ENCODE measurements around the gene TESK1. TPM values are rescaled to one million over a fixed set of nuclear protein-coding genes. Genes with fewer than 3 reads are reported as not detected.

Gene TESK1
- total and polyA plus RNA-seq, 2 of the 8 experiments (the other 6 are each of a cell fraction or from before 2014, with no cell fraction given), result 13.5 to 13.9 TPM

DNA sequence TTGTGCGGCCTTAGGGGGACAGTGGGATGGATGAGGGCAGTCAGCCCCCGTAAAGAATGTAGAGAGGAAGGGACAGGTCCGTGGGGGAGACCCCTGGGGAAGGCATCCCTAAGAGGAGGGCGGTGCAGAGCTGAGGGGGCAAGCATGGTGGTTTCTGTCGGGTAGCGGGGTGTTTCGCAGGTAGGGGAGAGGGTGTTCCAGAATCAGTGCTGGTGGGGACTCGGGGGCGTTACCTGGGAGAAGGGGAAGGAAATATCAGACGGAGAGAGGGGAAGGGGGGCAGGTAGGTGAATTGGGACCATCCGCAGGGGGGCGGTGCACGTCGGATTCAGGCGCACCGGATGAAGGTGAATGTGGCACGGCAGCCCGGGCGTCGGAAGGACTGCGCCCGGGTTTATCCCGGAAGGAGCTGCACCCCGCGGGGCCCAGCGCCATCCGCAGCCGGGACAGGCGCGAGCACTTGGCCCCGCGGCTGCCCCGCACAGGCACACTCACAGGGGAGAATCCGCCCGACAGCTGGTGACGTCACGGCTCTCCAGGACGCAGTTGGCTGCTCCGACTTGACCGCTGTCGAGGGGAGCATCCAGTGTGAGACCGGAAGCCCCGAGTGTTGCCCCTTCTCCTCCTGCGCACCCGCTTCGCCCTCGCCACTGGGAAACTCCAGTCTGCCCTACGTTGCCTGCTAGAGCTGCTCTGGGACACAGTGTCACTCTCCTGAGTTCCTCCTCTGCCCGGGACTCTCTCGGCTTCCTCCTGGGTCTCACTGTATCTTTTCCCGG is 11.8 kb downstream of the TESK1 start (continued):
- TF ChIP-seq, protein P1, sequence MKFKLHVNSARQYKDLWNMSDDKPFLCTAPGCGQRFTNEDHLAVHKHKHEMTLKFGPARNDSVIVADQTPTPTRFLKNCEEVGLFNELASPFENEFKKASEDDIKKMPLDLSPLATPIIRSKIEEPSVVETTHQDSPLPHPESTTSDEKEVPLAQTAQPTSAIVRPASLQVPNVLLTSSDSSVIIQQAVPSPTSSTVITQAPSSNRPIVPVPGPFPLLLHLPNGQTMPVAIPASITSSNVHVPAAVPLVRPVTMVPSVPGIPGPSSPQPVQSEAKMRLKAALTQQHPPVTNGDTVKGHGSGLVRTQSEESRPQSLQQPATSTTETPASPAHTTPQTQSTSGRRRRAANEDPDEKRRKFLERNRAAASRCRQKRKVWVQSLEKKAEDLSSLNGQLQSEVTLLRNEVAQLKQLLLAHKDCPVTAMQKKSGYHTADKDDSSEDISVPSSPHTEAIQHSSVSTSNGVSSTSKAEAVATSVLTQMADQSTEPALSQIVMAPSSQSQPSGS (IDR thresholded peaks at IDR 0.05; ENCODE audit: low read length), result 0 out of 2 replicates have a peak, but pooled peaks have one; percentile 24
- TF ChIP-seq RFX5 (IDR thresholded peaks at IDR 0.05; ENCODE audit: borderline replicate concordance, low read depth, low read length) (peak; percentile 59), CREB1 (IDR thresholded peaks at IDR 0.05) (peak; percentile 83), GABPA (IDR thresholded peaks at IDR 0.05; ENCODE audit: borderline replicate concordance, insufficient read depth, low read length) (peak; percentile 83), GTF2F1 (IDR thresholded peaks at IDR 0.05; ENCODE audit: borderline replicate concordance, low read depth, low read length) (no peak), ASH2L (IDR thresholded peaks at IDR 0.05; ENCODE audit: low read length) (peak; percentile 68), TBP (IDR thresholded peaks at IDR 0.05; ENCODE audit: low read depth, low read length) (peak; percentile 44; the same call in 1 of the 2 replicates), JUND (IDR thresholded peaks at IDR 0.05; ENCODE audit: low read length) (peak; percentile 52; the same call in 1 of the 2 replicates), POLR2AphosphoS5 (IDR thresholded peaks at IDR 0.05; ENCODE audit: low read depth, low read length) (peak; percentile 31; the same call in 1 of the 2 replicates), PHF8 (conservative IDR thresholded peaks at IDR 0.05; ENCODE audit: low read depth, low read length) (0 out of 2 replicates have a peak, but pooled peaks have one; percentile 59)
